ENCODE data around the gene PPP2R2D.
A peak's percentile ranks its signal among the peaks of the same experiment; 100 is the strongest.

The PPP2R2D gene

DNA sequence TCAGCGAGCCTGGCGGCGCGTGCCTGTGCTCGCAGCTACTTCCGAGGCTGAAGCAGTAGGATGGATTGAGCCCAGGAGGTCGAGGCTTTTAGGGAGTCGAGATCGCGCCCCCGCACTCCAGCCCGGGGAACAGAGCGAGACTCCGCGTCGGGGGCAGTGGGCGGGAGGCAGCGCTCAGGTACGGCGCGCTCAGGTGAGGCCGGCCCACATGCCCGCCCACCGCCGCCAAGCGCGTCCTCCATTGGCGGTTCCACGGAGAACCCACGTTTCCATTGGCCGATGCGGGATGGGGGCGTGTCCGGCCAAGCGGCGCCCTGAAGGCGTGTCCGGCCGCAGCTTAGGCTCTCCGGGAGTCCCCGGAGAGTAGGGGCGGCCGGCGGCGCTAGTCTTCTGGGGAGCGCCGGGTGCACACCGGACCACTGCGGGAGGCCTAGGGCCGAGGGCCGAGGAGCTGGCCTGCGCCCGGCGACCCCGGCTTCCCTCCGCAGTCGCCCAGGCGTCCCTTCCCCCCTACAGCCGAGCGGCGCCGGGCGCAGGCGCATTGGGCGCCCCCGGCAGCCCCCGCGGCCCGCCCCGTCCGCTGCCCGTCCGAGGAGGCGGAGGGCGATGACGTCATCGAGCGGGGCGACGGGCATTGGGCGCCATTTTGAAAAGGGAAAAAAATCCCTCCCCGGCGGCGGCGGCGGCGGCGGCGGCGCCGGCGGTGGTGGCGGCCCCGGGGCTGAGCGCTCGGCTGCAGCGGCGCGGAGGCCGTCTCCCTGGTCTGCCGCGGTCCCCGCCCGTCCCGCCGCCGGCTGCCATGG, at the start of gene PPP2R2D:
Gene PPP2R2D, plus strand, starts transcription at position 659 of the 803 bp plus-strand sequence. Its CDS starts 141 bp downstream, at position 800.
- DNase-seq (ENCODE audit: insufficient read length, low spot score) (peak; percentile 85), FAIRE-seq (no peak)

GRCh38 chr10:131851346-131851745, 49.5 kb upstream of the PPP2R2D start:
- FAIRE-seq (no peak), DNase-seq (ENCODE audit: insufficient read length, low spot score) (no peak)

DNA sequence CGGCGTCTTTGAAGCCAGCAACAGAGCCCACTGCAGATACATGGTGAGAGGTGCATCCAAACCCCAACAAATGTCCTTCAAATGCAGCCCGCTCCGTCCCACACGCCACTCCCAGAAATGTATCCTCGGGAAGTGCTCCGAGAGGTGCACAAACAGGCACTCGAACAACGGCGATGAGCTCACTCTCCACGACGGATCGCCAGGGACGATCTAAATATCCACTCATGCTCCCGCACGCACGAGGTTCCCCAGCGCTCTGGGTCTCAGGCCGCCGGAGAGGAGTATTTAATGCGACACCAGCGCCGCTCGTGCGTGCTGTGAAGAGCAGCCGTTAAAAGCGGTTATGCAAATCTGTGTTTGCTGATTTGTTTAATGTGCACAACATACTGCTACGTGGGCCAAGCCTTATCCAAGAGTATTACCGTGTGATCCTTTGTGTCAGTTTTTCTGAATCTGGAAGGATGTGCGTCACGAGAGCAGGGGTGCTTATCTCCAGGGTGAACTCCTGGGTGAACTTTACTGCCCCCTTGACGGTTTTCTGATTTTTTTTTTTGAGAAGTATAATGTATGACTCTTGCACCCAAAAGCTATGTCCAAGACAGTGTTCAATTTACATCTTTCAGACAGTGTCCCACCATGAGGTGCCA, 48.5 kb upstream of the PPP2R2D start:
- FAIRE-seq, result no peak
- no peak for DNase-seq (ENCODE audit: insufficient read length, low spot score)

- DNase-seq (ENCODE audit: insufficient read length, low spot score), result no peak
- no peak for FAIRE-seq
Measured at GRCh38 chr10:131852823-131853609, 47.8 kb upstream of the PPP2R2D start.

DNA sequence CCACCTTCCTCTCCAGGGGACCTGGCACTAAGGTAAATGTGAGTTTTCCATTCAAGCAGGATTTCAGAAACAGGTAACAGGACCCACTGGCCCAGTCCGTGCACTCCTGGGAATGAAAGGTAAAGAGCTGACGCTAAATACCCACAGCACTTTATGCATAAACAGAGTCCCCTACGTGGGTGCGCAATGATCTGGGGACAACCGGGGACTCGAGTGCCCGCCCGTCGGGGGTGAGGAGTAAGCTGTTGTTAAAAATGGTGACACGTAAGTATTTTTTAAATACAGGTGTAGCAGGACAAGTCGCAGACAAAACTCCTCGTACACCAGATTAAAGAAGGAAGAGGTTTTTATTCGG, 47.2 kb upstream of the PPP2R2D start:
- DNase-seq (ENCODE audit: insufficient read length, low spot score), result no peak
- FAIRE-seq, result no peak

GRCh38 chr10:131854579-131855335, 46.1 kb upstream of the PPP2R2D start:
- FAIRE-seq (no peak), DNase-seq (ENCODE audit: insufficient read length, low spot score) (no peak)

DNA sequence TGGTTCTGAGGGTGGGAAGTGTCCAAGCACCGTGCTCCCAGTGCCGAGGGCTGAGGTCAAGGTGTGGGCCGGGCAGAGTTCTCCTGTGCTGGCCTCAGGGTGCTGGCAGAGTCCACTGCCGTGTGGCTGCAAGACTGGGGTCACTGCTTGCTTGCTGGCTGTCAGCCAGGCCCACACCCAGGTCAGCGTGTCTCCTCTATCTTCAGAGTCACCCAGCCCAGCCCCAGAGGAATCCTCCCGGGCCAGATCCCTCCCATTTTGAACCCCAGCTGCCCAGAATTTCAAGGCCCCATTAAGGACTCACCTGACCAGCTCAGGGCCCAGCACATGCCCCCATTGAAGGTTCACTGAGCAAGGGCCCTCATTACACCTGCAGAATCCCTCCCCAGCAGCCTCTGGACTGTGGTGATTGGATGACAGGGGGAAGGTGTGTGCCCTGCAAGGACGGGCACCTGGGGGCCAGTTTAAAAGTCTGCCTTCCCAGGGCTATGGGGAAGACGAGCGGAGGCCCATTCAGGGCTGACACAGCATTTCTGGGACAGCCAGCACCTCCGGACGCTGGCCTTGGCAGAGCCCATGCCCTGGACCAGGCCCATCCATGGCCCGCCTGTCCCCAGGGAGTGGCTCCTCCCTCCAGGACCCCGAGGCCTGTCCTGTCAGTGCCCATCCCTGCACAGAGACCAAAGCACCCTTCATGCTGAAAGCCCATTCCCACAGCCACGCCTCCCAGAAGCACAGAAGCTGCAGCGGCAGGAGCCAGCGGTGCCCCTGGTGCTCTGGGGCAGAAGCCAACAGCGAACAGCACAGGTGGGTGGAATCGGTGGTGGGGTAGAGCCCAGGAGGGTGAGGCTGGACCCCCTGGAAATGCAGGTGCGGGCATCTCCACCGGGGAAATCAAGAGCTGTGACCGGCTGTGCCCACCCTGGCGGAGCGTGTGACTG, 45.1 kb upstream of the PPP2R2D start:
- DNase-seq (ENCODE audit: insufficient read length, low spot score), result no peak
- FAIRE-seq, result no peak

DNA sequence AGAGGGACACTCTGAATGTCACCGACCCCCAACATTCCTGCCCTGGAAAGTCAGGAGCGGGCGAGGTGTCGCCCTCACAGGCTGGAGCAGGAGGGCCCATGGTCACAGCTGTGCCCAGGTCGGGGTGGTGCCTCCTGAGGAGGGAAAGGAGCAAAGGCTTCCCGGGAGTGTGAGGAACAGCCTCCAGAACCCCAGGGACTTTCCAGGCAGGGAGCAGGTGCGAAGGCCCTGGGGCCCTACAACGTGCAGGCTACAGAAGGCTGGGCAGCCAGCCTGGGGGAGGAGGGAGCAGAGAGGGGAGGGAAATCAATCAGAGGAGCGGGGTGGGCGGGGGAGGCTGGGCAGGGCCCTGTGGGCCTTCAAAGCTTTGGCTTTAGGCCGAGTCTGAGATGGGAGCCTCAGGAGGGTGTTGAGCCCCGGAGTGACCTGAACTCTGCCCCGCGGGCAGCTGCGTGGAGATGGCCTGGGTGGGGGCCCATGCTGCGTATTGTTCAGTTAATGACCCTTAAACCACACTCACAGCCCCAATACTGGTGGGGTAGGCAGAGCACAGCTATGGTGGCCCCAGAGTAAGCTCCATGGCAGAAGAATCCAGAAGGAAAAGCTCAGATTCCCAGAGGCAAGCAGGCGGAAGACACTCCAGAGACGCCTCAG, 44.2 kb upstream of the PPP2R2D start:
- no peak for FAIRE-seq
- DNase-seq (ENCODE audit: insufficient read length, low spot score), result no peak

DNA sequence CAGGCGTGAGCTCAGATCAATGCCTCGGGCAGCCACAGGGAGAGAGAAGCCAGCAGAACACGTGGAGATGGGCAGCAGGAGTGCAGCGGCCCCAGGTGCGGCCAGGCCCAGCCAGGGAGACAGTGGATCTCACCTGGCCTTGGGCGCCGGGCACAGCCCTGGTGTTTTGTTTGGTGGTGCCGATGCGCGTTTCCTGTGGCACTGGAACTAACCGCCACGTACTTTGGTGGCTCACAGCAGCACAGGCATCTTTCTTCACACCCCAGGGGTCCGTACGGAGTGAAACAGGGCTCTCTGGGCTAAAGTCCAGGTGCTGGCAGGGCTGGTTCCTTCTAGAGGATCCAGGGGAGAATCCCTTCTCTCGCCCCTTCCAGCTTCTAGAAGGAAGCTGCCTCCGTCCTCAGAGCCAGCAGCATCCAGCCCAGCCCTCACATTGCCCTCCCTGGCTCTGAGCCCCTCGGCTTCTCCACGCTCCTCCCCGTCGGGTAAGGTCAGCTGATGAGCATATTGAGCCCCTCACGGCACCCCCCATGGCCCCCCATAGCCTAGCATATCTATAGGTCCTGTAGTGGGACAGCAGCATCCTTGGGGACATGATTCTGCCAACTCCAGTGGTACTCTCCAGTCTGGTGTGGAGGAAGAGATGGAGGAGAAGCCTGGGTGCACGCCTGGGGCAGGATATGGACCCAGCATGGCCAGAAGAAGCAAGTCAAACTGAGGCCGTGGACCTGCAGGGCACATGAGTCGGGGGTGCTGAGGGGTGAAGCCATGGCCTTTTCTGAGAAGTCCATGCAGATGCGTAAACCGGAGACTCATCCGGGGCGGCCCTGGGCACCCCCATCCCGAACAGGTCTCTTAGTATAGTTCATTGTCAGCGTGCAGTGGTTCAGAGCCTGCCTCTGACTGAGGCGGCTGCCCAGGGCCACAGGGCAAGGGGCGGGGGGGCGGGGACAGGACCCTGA, 43.4 kb upstream of the PPP2R2D start:
- FAIRE-seq (no peak), DNase-seq (ENCODE audit: insufficient read length, low spot score) (no peak)

- no peak for FAIRE-seq
- DNase-seq (ENCODE audit: insufficient read length, low spot score), result no peak
Measured at GRCh38 chr10:131858118-131858515, 42.7 kb upstream of the PPP2R2D start.

DNA sequence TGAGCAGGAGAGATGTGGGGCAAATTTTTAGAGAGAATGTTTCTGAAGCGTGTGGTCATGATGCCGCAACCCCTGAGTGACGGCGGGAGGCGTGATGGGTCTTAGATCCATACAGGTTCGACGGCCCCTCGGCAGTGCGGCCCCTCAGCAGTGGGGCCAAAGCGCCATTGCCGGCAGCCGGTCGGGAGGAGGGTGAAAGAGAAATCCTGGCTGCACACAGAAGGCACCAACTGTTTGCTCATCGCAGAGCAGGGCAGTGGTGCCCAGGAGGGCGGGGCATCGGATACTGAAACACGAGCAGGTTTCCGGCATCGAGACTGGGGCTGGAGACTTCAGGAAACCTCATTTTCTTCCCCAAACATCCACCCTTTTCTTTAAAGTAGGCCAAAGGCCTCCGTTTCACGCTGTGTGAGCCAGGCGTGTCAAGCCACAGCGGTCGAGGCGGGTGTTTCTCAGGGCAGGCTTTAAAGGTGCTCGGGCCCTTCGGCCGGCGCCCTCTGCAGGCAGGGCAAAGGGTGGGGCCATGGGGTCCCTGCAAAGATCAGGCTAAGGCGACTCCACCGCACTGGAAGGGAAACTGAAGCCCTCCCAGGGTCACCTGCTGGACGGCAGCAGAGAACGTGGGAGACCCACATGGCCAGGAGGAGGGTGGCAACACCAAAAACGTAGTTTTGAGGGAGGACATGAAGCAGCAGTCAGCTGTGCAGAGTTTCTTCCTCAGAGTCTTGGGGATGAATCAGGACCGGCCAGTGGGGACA, 42.0 kb upstream of the PPP2R2D start:
- DNase-seq (ENCODE audit: insufficient read length, low spot score) (no peak), FAIRE-seq (no peak)

- DNase-seq (ENCODE audit: insufficient read length, low spot score), result no peak
- FAIRE-seq, result no peak
Measured at GRCh38 chr10:131859341-131860020, 41.3 kb upstream of the PPP2R2D start.

DNA sequence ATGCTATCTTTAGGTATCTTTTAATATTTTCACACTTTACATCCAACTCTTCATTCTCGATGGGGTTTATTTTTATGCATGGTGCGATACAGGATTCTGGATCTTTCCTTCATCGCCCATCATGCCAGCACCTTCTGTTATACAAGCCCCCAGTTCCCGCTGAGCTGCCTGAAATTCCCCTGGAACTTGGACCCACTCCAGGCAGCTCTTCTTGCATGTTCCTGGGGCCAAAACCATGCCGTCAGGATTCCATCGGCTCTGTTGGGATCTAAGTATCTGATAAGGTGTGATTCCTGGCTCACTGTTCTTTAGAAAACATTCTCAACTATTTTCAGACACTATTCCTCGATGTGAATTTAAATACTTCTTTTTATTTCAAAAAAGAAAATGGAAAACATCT, 40.5 kb upstream of the PPP2R2D start:
- DNase-seq (ENCODE audit: insufficient read length, low spot score), result no peak
- no peak for FAIRE-seq

DNA sequence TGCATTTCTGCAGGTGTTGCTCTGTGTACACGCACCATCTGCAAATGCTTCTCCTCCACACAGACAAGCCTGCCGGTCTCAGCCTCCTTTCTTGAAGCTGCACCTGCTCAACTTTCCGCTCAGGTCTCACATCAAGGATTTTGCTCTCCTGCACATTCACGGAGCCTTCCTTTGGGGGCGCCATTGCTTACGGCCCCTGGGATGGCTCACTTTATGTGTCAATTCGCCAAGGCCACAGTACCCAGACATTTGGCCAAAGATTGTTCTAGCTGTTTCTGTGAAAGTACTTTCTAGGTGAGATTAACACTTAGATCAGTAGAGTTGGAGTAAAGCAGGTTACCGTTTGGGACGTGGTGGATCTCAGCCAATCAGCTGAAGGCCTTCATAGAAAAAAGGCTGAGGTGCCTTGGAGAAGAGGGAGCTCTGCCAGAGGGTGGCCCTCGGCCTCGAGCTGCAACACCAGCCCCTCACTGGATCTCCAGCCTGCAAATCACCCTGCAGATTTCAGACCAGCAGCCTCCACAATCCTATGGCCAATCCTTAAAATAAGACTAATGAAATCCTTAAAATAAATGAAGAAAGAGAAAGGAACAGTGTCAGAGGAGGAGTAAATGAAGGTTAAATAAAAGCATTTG, 39.9 kb upstream of the PPP2R2D start:
- FAIRE-seq (no peak), DNase-seq (ENCODE audit: insufficient read length, low spot score) (no peak)

- FAIRE-seq (no peak), DNase-seq (ENCODE audit: insufficient read length, low spot score) (no peak)
Measured at GRCh38 chr10:131862548-131862947, 38.3 kb upstream of the PPP2R2D start.

GRCh38 chr10:131865223-131865917, 35.4 kb upstream of the PPP2R2D start:
- FAIRE-seq, result no peak
- no peak for DNase-seq (ENCODE audit: insufficient read length, low spot score)
